ENCODE measurements around the gene POC1B.

Gene POC1B

DNA sequence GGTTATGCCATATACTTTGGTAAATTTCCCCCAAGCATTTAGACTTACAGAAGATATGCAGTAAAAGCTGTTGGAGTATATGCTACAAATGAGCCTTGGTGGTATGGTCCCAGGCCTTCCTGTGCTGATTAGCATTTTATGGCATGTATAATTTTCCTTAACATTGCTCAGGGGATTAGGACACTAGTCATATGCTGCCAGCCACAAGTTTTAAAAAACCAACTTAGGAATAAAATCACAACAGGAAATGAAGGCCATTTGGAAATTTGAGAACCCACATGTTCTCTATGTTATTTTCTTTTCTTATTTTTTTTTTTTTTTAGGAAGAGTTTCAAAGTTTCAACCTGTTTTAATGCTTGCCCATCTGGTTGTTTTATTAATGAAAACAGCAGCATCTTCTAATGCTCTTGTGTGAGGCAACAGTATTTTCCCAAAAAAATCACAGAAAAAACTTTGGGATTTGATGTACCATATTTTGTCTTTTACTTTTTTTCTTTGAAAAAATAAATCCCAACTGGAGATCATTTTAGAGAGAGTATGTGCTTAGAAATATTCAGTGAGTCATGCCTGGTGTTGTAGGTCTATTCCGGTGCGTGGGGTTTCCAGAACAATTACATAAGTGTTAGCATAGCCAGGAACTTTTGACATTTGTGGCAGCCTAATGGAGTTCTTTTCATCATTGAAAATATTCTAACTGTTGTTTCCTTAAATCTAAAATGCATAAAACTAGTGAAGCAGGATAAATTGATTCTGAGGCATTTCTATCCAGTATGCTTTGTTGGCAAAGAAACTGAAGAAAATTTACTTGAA, 151.9 kb downstream of the POC1B start:
- peak; percentile 64 for DNase-seq (ENCODE audit: low read depth)

DNA sequence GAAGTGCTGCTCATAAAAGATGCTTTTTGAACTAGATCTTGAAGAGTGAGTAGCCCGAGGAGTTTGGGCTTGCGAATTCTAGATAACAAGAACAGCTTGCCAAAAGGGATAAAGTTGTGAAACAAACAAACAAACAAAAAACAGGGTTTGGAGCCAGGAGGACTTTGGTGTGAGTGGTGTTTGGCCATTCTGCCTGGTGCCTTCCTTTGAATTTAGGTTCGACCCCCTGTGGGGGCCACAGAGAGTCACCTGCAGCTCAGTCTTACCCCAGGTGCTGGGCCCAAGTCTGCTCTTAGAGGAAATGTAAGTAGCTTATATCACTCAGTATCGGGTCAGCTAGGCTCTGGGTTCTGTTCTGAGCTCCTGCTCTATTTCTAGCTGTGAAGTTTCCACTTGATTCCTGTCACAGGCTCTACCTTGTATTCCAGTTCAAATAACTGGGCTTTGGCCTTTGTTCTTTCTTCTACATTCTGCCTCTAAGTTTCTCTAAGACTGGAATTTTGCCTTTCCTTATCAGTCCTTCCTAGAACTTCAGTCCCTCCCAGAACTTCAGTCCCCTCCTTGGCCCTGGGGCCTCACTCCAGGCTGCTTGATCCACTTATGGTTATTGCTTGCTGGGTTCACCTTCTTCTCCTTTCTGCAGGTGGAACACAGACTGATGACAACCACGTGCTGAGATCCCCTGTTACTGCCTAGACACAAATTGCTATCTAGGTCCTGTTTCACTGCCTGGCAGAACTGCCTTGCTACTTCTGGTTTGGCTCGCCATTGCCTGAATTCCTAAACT, 153.1 kb downstream of the POC1B start:
- DNase-seq (ENCODE audit: low read depth): no peak
- no peak overlapping the region for H3K4me3 ChIP-seq (ENCODE audit: low read depth, low read length)

More for the DNA sequence above, 151.9 kb downstream of the POC1B start:
- H3K4me3 ChIP-seq (ENCODE audit: low read depth, low read length): no peak overlapping the region

DNA sequence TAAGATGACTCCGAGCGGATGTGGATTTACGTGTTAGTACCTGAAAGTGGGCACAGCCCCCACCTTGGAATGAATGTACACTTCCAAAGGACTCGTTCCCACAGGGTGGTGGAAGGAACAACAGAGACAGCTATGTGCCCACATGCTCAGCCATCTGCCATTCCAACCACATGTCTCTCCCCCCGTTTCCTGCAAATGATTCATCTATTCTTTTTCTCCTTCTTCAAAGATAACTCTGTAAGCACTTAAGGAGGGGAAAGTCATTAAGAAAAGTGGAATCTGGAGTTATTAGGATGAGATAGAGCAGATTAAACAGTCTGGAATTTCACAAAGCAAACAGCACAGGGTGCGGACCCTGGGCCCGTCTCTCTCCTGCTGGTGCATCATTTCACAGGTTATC, 155.0 kb downstream of the POC1B start:
- no peak overlapping the region for H3K4me3 ChIP-seq (ENCODE audit: low read depth, low read length)
- DNase-seq (ENCODE audit: low read depth): no peak

DNA sequence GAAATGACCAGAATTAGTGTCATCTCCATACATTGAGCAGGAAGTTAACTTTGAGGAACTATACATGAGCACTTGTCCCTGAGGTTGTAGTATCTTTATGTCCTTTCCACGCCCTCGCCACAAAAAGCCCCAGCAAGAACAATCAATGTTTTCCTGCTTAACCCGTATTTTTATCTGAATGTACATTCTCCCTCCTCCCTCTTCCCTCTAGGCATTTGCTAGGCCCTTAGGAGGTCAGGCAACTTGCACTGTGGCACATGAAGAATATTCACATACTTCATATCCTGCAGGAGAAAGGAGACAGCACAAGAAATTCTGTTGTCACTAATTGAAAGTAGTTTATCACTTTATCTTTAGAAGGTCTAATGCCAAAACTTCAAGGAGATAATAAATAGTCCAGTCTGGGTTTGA, 155.4 kb downstream of the POC1B start:
- no peak overlapping the region for H3K4me3 ChIP-seq (ENCODE audit: low read depth, low read length)
- DNase-seq (ENCODE audit: low read depth): no peak
